ENCODE measurements around the gene KIAA0408.

GRCh38 chr6:127506894-127507293, 47.7 kb upstream of the KIAA0408 start:
- TF ChIP-seq, protein P1, sequence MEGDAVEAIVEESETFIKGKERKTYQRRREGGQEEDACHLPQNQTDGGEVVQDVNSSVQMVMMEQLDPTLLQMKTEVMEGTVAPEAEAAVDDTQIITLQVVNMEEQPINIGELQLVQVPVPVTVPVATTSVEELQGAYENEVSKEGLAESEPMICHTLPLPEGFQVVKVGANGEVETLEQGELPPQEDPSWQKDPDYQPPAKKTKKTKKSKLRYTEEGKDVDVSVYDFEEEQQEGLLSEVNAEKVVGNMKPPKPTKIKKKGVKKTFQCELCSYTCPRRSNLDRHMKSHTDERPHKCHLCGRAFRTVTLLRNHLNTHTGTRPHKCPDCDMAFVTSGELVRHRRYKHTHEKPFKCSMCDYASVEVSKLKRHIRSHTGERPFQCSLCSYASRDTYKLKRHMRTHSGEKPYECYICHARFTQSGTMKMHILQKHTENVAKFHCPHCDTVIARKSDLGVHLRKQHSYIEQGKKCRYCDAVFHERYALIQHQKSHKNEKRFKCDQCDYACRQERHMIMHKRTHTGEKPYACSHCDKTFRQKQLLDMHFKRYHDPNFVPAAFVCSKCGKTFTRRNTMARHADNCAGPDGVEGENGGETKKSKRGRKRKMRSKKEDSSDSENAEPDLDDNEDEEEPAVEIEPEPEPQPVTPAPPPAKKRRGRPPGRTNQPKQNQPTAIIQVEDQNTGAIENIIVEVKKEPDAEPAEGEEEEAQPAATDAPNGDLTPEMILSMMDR (IDR thresholded peaks at IDR 0.05) = no peak
- no peak for TF ChIP-seq POLR2A (IDR thresholded peaks at IDR 0.05)

All from sigmoid colon (tissue), 3 donors.